Measurements from ENCODE around the gene IGLL5.

DNA sequence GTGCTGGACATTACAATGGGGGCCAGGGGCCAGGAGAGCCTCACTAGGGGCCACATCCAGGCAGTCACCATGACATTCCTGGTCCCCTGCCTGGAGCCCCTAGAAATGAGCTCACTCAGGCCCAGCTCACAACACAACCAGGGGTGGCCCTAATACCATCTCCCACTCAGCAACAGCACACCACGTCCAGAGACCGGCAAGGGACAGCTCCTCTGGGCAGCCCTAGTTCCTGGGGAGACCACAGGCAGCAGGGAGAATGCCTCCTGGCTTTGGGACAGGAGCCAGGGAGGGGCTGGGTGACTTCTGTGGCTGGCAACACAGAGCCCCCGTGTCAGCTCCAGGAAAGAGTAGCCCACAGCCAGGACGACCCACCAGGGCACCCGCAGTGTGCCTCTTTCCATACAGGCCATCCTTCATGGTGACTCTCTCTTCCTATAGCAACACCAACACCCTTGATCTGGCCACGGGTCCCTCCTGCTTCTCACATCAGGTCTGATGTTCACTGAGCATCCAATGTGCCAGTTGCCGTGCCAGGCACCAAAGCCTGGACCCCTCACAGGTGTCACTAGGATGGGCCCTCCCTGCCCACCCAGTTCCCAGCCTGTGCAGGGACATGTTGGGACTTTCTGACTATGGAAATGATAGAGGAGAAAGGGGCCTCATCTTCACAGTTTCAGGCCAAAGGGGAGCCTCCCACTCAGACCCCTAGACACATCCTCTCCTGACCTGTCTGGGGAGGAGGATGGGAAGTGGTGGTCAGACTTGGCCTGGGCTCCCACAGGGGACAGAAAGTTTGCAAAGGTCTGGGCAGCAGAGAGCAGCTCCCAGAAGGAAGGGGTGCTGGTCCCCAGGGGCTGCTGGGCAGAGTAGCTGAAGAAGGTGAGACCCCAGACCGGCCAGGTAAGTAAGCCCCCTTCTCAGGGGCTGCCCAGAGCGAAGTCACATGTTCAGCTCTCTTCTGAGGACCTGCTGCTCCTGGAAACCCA, 43.2 kb downstream of the IGLL5 start:
- TF ChIP-seq, protein P1, sequence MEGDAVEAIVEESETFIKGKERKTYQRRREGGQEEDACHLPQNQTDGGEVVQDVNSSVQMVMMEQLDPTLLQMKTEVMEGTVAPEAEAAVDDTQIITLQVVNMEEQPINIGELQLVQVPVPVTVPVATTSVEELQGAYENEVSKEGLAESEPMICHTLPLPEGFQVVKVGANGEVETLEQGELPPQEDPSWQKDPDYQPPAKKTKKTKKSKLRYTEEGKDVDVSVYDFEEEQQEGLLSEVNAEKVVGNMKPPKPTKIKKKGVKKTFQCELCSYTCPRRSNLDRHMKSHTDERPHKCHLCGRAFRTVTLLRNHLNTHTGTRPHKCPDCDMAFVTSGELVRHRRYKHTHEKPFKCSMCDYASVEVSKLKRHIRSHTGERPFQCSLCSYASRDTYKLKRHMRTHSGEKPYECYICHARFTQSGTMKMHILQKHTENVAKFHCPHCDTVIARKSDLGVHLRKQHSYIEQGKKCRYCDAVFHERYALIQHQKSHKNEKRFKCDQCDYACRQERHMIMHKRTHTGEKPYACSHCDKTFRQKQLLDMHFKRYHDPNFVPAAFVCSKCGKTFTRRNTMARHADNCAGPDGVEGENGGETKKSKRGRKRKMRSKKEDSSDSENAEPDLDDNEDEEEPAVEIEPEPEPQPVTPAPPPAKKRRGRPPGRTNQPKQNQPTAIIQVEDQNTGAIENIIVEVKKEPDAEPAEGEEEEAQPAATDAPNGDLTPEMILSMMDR (IDR thresholded peaks at IDR 0.05), result no peak
- no peak for TF ChIP-seq POLR2A (IDR thresholded peaks at IDR 0.05)

Measured in ovary (tissue), 3 donors.